OCI-LY7 (cell line): ENCODE measurements around the gene PCBP3. TPM values are rescaled to one million over a fixed set of nuclear protein-coding genes. Genes with fewer than 3 reads are reported as not detected.

Source experiments
- BruUV-seq: library from RNA; stranded (reverse); fragments of 400-500 nt; replicated peaks from 2 replicates; lab custom pipeline; 2021; lab: Mats Ljungman, UMichigan
- CTCF ChIA-PET: fragments of 300-600 bp; sonication (Branson Sonifier 250); formaldehyde crosslinking; loops from one replicate; lab custom pipeline; 2022; ENCODE audit warnings: antibody characterized with exemption; ENCODE audit not compliant: unreplicated experiment; lab: Charles Lee
- POLR2A ChIA-PET: fragments of 300-600 bp; sonication (Branson Sonifier 250); formaldehyde crosslinking; loops from one replicate; lab custom pipeline; 2022; ENCODE audit warnings: antibody characterized with exemption; lab: Charles Lee
- DNase-seq: peaks from one replicate; pipeline ENCODE4 v3.0.0-alpha.2; 2015; ENCODE audit warnings: low spot score
- H2AFZ ChIP-seq: fragments of 200-600 bp; sonication (generic), shearing (Covaris generic); 2 replicates; pipeline ENCODE4 v1.6.1; 2014; ENCODE audit warnings: mild to moderate bottlenecking, antibody characterized with exemption, low read length, moderate library complexity
- H3K27ac ChIP-seq: fragments of 200-600 bp; sonication (generic); 2 replicates; pipeline ENCODE4 v1.5.1; 2014; ENCODE audit warnings: mixed run types, low read depth, mild to moderate bottlenecking, moderate library complexity, low read length, inconsistent platforms; ENCODE audit not compliant: poor library complexity, severe bottlenecking
- H3K36me3 ChIP-seq: fragments of 200-600 bp; sonication (generic); 2 replicates; pipeline ENCODE4 v1.6.1; 2014; ENCODE audit warnings: mild to moderate bottlenecking, antibody characterized with exemption, low read length, moderate library complexity, mixed read lengths; ENCODE audit not compliant: insufficient read depth
- H3K4me1 ChIP-seq: fragments of 200-600 bp; sonication (generic); 2 replicates; pipeline ENCODE4 v1.5.1; 2014; ENCODE audit warnings: mild to moderate bottlenecking, low read length; ENCODE audit not compliant: insufficient read depth, poor library complexity, severe bottlenecking
- H3K4me2 ChIP-seq: fragments of 200-600 bp; sonication (generic); 2 replicates; pipeline ENCODE4 v1.6.1; 2014; ENCODE audit warnings: mild to moderate bottlenecking, low read length
- H3K4me3 ChIP-seq: fragments of 200-600 bp; sonication (generic); 2 replicates; pipeline ENCODE4 v1.5.1; 2014; ENCODE audit warnings: mild to moderate bottlenecking, low read depth, low read length; ENCODE audit not compliant: poor library complexity, severe bottlenecking
- H3K79me2 ChIP-seq: fragments of 200-600 bp; sonication (generic); 2 replicates; pipeline ENCODE4 v1.6.1; 2016; ENCODE audit warnings: low read depth, mild to moderate bottlenecking, low read length, moderate library complexity, mixed read lengths; ENCODE audit not compliant: insufficient read depth
- H3K9me2 ChIP-seq: fragments of 200-600 bp; sonication (generic); 2 replicates; pipeline ENCODE4 v1.6.1; 2016; ENCODE audit warnings: mild to moderate bottlenecking, low read length, mixed read lengths; ENCODE audit not compliant: insufficient read depth
- H3K9me3 ChIP-seq: fragments of 200-600 bp; sonication (generic); 2 replicates; pipeline ENCODE4 v1.6.1; 2014; ENCODE audit warnings: mild to moderate bottlenecking, mixed run types, low read length, mixed read lengths
- H4K20me1 ChIP-seq: fragments of 200-600 bp; sonication (generic); 2 replicates; pipeline ENCODE4 v1.6.1; 2014; ENCODE audit warnings: mild to moderate bottlenecking, antibody characterized with exemption, low read length, moderate library complexity, mixed read lengths; ENCODE audit not compliant: insufficient read depth
- EZH2phosphoT487 ChIP-seq: fragments of 200-600 bp; sonication (generic); IDR thresholded peaks from 2 replicates; pipeline ENCODE4 v1.6.1; 2018; ENCODE audit warnings: low read depth, borderline replicate concordance, mild to moderate bottlenecking, mixed run types, antibody characterized with exemption, low read length, moderate library complexity, mixed read lengths
- intact Hi-C: fragments of 100-400 bp; cut with micrococcal nuclease; formaldehyde crosslinking; loops from one replicate; pipeline ENCODE4 v1.10.0; 2022; ENCODE audit not compliant: unreplicated experiment
- total RNA-seq, 2 experiments: library from RNA; depleted of rRNA in 1 of 2; stranded (reverse); fragments of >200 nt in 1 of 2; shearing (Covaris generic) in 1 of 2; gene quantifications; 2 replicates each; pipeline ENCODE4 v1.2.3, GENCODE V29; 2014 to 2022
- TF ChIP-seq, protein P1 (sequence below): fragments of 200-600 bp; sonication (generic); conservative IDR thresholded peaks from 2 replicates; pipeline ENCODE4 v1.5.1; 2014; ENCODE audit warnings: mild to moderate bottlenecking, antibody characterized with exemption, low read length, moderate library complexity, mixed read lengths

PCBP3 gene
- total RNA-seq, 2 experiments from 2014 or later = 0.61 TPM; not detected in 1

DNA sequence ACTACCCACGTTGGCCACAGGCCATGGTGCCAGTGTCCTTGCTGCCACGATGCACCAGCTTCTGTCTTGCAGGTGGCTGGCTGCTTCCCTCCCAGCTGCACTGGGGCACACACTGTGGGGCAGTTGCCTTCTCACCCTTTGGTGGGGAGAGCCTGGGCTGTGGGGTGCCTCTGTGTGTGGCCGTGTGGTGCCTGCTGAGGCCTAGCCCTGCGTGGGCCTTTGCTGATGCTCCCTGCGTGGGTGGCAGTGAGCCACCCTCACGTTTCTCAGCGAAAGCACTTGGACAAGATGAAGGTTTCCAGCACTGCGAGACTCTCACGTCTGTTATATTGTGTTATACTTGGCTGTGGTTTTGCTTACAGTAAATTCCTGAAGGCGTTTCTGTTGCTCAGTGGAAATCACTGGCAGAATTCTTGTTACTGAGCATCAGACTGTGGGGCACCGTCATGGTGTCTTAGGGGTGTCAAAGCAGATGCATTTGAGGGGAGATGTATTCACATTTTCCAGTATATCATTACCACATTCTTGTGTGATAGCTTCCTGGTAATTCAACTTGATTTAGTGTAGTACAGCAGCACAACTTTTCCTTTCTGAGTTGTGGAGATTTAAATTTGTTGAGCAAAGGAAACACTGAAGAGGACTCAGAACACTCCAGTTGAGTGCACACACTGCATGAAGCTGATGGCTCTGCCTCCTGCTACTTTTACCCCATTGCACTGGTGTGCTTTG is 124.7 kb downstream of the PCBP3 start:
- no peaks in the 10 kb centered on the region for H4K20me1 ChIP-seq
- CTCF ChIA-PET = no interaction called here
- H2AFZ ChIP-seq = no peak overlapping the region
- intact Hi-C loops = no loop called here
- no peaks in the 10 kb centered on the region for H3K9me3 ChIP-seq
- DNase-seq = no peak
- no peak overlapping the region for H3K27ac ChIP-seq
- no peaks in the 10 kb centered on the region for H3K9me2 ChIP-seq
- no TSS peak for BruUV-seq
- POLR2A ChIA-PET = no interaction called here
- H3K36me3 ChIP-seq = no peaks in the 10 kb centered on the region
- H3K79me2 ChIP-seq = no peaks in the 10 kb centered on the region
- H3K4me3 ChIP-seq = no peak overlapping the region
- H3K4me2 ChIP-seq = no peak overlapping the region
- H3K4me1 ChIP-seq = no peaks in the 10 kb centered on the region
- TF ChIP-seq, protein P1, sequence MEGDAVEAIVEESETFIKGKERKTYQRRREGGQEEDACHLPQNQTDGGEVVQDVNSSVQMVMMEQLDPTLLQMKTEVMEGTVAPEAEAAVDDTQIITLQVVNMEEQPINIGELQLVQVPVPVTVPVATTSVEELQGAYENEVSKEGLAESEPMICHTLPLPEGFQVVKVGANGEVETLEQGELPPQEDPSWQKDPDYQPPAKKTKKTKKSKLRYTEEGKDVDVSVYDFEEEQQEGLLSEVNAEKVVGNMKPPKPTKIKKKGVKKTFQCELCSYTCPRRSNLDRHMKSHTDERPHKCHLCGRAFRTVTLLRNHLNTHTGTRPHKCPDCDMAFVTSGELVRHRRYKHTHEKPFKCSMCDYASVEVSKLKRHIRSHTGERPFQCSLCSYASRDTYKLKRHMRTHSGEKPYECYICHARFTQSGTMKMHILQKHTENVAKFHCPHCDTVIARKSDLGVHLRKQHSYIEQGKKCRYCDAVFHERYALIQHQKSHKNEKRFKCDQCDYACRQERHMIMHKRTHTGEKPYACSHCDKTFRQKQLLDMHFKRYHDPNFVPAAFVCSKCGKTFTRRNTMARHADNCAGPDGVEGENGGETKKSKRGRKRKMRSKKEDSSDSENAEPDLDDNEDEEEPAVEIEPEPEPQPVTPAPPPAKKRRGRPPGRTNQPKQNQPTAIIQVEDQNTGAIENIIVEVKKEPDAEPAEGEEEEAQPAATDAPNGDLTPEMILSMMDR = no peak
- no peak for TF ChIP-seq EZH2phosphoT487

- no peaks in the 10 kb centered on the region for H3K79me2 ChIP-seq
- CTCF ChIA-PET = no interaction called here
- no peaks in the 10 kb centered on the region for H3K4me1 ChIP-seq
- H3K9me2 ChIP-seq = no peaks in the 10 kb centered on the region
- no peak overlapping the region for H2AFZ ChIP-seq
- no peaks in the 10 kb centered on the region for H3K9me3 ChIP-seq
- no peak overlapping the region for H3K4me2 ChIP-seq
- no peak overlapping the region for H3K27ac ChIP-seq
- no peaks in the 10 kb centered on the region for H4K20me1 ChIP-seq
- intact Hi-C loops = no loop called here
- POLR2A ChIA-PET = no interaction called here
- TF ChIP-seq, protein P1 = peak; percentile 40; the same call in 1 of the 2 replicates
- no peak for TF ChIP-seq EZH2phosphoT487
- no peak for DNase-seq
- no peaks in the 10 kb centered on the region for H3K36me3 ChIP-seq
- no peak overlapping the region for H3K4me3 ChIP-seq
- no TSS peak for BruUV-seq
These were observed 125.2 kb downstream of the PCBP3 start for GRCh38 chr21:45768740-45769048.

- no TSS peak for BruUV-seq
- no peaks in the 10 kb centered on the region for H3K79me2 ChIP-seq
- no peaks in the 10 kb centered on the region for H4K20me1 ChIP-seq
- ChIA-PET CTCF (no interaction called here), POLR2A (no interaction called here)
- H2AFZ ChIP-seq = no peak overlapping the region
- no peak for TF ChIP-seq EZH2phosphoT487
- TF ChIP-seq, protein P1 = no peak
- H3K36me3 ChIP-seq = no peaks in the 10 kb centered on the region
- H3K4me1 ChIP-seq = no peaks in the 10 kb centered on the region
- intact Hi-C loops = no loop called here
- H3K4me2 ChIP-seq = no peak overlapping the region
- H3K9me2 ChIP-seq = no peaks in the 10 kb centered on the region
- H3K27ac ChIP-seq = no peak overlapping the region
- DNase-seq = no peak
- no peak overlapping the region for H3K4me3 ChIP-seq
- H3K9me3 ChIP-seq = no peaks in the 10 kb centered on the region
These were observed 125.8 kb downstream of the PCBP3 start for GRCh38 chr21:45769294-45769693.
